ENCODE measurements around the gene PLEKHA4.
"Not testable (repeated sequence)": the region's sequence is repeated elsewhere in the genome, so short reads cannot be mapped to it uniquely, and the experiment has no call there.

Gene PLEKHA4, protein sequence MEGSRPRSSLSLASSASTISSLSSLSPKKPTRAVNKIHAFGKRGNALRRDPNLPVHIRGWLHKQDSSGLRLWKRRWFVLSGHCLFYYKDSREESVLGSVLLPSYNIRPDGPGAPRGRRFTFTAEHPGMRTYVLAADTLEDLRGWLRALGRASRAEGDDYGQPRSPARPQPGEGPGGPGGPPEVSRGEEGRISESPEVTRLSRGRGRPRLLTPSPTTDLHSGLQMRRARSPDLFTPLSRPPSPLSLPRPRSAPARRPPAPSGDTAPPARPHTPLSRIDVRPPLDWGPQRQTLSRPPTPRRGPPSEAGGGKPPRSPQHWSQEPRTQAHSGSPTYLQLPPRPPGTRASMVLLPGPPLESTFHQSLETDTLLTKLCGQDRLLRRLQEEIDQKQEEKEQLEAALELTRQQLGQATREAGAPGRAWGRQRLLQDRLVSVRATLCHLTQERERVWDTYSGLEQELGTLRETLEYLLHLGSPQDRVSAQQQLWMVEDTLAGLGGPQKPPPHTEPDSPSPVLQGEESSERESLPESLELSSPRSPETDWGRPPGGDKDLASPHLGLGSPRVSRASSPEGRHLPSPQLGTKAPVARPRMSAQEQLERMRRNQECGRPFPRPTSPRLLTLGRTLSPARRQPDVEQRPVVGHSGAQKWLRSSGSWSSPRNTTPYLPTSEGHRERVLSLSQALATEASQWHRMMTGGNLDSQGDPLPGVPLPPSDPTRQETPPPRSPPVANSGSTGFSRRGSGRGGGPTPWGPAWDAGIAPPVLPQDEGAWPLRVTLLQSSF

GRCh38 chr19:48868114-48868886 lies at the start of gene PLEKHA4:
Gene PLEKHA4, minus strand, starts transcription at chr19:48868617. Its CDS starts 997 bp downstream, at chr19:48867620.
- no peak for DNase-seq (ENCODE audit: low read depth in 2 of 2)

- DNase-seq (ENCODE audit: low read depth in 2 of 2), result no peak
Observed at GRCh38 chr19:48918071-48918470, 49.7 kb upstream of the PLEKHA4 start.

GRCh38 chr19:48915757-48916156 lies 47.3 kb upstream of the PLEKHA4 start:
- DNase-seq (ENCODE audit: low read depth in 2 of 2), result no peak

DNA sequence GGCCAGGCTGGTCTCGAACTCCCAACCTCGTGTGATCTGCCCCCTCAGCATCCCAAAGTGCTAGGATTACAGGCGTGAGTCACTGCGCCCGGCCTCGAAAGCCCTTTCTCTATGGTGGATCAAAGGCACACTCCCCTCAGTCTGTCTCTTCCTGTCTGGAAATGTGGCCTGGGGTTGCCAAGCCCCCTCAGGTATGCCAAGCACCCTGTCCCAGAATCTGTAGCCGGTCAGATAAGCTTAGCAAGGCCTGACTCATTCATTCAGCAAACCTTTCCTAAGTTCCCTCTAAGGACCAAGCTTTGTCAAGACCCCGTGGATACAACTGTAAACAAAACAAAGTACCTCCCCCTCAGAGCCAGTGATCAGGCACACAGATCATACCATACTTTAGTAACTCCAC lies 45.8 kb upstream of the PLEKHA4 start:
- DNase-seq (ENCODE audit: low read depth in 2 of 2), result no peak

DNA sequence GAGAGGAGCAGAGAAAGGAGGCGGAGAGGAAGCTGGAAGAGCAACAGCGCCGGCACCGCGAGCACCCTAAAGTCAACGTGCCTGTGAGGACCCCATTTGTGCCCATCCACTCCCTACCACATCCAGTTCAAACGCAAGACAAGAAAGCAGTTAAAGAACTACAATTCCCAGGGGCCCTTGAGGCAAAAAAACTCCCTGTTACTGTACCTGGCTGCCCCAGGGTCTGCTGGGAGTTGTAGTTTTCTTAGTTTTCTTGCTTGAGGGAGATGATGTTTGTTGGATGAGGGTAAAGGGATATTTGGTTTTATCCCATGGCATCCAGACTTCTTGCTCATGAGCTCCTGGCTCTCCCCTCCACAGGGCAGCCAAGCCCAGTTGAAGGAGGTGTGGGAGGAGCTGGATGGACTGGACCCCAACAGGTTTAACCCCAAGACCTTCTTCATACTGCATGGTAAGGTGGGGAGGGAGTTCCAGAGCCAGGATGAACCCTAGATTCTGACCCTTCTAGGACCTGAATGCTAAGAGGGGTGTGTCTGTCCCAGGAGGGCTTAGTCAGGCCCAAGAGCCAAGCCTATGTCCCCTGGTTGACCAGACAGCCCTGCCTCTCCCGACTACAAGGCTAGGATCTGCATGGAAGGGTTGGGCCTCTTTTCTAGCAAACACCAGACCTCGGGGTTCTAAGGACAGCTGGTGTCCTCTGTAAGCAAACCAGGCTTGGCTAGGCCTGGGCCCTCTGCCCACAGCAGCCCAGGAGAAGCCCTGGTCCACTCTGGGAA lies 44.9 kb upstream of the PLEKHA4 start:
- no peak for DNase-seq (ENCODE audit: low read depth in 2 of 2)

DNA sequence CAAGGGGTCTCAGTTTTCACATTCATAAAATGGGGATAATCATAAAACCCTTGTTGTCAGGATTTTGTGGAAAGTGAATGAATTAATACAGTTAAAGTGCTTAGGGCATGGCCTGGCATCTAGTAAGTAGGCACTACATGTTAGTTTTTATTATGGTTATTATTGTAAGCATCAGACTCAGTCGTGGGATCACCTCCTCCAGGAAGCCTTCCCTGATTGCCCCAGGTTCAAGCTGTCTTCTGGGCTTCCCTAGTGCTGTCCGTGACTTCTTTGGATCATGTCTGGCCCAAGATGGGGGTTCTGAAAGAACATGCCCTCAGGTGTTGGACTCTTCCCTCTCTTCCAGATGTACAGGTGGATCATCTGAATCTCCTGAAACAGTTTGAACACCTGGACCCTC lies 42.4 kb upstream of the PLEKHA4 start:
- no peak for DNase-seq (ENCODE audit: low read depth in 2 of 2)

DNA sequence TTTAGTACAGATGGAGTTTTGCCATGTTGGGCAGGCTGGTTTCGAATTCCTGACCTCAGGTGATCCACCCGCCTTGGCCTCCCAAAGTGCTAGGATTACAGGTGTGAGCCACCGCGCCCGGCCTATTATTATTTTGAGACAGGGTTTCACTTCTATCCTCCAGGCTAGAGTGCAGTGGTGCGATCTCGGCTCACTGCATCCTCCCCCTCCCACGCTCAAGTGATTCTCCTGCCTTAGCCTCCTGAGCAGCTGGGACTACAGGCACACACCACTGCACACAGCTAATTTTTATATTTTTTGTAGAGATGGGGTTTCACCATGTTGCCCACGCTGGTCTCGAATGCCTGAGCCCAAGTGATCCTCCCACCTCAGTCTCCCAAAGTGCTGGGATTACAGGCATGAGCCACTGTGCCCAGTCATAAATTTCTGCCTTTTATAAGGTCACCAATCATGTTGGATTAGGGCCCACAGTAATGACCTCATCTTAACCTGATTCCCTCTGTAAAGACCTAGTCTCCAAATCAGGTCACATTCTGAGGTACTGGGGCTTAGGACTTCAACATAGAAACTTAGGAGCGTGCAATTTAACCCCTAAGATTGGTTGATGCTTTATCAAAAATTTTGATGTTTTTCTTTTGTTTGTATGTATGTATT lies 41.1 kb upstream of the PLEKHA4 start:
- DNase-seq (ENCODE audit: low read depth in 2 of 2), result not testable (repeated sequence)

DNA sequence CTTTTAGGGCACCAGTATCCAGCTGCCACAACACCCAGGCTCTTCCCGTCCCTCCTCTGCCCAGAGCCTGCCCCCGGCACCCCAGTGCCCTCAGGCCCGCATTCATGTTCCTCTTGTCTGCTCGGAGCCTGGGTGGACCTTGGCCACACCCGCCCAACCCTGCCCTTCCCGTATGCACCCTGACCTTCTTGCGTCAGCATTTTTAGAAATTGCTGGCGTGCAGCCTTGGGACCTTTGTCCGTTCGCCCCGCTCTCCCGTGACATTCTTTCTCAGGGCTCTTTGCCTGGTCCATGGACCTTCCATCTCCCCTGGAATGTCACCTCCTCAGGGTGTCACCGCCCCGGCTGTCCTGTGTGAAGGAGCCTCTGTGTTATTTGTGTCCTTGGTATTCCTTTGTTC lies 39.3 kb upstream of the PLEKHA4 start:
- no peak for DNase-seq (ENCODE audit: low read depth in 2 of 2)

- no peak for DNase-seq (ENCODE audit: low read depth in 2 of 2)
Observed at GRCh38 chr19:48906324-48906723, 37.9 kb upstream of the PLEKHA4 start.

DNA sequence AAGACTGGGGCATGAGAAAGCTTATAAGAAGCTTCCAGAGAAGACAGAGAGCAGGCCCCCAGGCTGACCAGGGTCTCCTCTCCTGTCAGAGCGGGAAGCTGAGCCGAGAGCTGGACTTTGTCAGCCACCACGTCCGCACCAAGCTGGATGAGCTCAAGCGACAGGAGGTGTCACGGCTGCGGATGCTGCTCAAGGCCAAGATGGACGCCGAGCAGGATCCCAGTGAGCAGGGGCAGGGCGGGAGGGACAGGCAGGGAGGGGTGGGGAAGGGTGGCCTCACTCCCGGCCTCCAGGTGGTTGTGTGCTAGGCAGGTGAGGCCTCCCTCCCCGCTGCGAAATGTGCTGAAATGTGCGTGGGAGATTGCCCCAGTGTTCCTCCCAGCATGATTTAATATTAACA lies 37.2 kb upstream of the PLEKHA4 start:
- DNase-seq (ENCODE audit: low read depth in 2 of 2), result no peak

DNA sequence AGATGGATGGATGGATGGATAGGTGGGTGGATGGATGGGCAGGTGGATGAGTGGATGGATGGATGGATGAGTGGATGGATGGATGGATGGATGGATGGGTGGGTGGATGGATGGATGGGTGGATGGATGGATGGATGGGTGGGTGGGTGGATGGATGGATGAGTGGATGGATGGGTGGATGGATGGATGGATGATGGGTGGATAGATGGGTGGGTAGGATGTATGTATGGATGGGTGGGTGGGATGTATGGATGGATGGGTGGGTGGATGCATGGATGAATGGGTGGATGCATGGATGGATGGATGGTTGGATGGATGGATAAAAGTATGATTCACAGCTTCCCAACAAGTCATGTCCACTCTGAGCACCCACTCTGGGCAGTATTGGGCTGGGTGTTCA lies 35.4 kb upstream of the PLEKHA4 start:
- DNase-seq (ENCODE audit: low read depth in 2 of 2), result not testable (repeated sequence)

DNA sequence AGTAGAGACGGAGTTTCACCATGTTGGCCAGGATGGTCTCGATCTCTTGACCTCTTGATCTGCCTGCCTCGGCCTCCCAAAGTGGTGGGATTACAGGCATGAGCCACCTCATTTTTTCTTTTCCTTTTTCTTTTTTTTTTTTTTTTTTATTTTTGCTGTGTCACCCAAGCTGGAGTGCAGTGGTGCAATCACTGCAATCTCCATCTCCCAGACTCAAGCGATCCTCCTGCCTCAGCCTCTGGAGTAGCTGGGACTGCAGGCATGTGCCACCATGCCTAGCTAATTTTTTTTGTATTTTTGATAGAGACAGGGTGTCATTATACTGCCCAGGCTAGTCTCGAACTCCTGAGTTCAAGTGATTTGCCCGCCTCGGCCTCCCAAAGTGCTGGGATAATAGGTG lies 33.9 kb upstream of the PLEKHA4 start:
- not testable (repeated sequence) for DNase-seq (ENCODE audit: low read depth in 2 of 2)

DNA sequence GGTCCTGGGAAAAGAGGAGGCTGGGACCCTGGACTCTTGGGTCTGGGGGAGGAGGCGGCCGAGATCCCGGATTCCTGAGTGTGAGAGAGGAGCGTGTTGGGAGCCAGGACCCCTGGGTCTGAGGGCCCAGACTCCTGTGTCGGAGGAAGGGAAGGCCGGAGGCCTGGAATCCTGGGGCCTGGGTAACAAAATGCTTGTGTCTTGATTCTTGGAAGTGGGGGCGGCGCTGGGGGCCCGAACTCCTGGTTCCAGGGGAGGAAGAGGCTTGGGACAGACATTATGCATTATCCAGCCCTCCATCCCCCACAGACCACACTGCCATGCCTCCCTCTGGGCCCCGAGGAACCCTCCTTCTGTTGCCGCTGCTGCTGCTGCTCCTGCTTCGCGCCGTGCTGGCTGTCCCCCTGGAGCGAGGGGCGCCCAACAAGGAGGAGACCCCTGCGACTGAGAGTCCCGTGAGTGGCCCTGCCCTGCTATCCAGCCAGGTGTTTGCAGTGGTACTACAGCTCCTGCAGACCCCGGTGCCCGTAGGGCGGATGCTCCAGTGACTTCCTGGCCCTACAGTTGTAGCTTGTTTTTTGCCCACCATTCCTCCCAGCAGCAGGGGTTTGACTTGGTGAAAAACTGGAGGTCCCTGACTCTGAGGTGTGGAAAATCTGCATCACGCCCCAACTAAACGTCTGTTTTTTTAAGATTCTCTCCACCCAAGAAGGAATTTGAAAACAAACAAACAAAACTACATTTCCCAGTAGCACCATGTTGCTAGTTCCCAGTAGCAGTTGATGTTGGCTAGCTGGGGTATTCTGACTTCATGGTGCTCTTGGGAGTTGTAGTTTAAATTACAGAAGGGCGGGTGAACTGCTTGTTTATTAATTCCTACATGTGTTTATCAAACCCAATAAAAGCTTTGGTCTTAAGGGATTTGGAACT lies 32.3 kb upstream of the PLEKHA4 start:
- no peak for DNase-seq (ENCODE audit: low read depth in 2 of 2)

DNA sequence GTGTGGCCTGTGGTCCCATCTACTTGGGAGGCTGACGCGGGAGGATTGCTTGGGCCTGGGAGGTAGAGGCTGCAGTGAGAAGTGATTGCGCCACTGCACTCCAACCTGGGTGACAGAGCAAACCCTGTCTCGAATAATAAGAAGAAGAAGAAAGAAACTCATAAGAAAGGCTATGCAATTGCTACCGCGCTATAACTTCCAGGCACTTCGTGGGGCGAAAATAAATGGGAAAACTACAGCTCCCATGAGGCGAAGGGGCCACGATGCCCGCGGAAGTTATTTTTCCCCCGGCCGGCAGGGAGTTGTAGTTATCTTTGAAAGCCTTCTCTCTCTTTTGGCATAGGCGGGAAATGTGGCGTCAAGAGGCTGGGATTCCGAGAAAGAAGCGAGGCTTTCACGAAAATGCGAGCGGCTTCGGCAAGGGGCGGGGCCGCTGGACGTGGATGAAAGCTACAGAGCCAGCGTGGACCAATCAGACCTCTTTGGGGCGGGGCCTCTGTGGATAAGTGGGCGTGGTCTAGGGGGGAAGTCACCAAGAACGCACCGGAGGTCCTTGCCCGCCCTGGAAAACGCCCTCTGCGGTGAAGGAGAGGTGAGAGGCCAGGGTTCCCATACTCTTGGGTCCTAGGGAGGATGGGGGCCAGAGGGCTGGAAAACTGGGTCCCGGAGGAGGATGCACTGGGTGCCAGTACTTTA lies 31.5 kb upstream of the PLEKHA4 start, which contains the start of gene NUCB1:
Gene NUCB1 (plus strand): TSS at position 532 of the 696 bp plus-strand sequence. CDS start 485 bp downstream, outside the sequence.
- DNase-seq (ENCODE audit: low read depth in 2 of 2), result peak; percentile 93 to 98

DNA sequence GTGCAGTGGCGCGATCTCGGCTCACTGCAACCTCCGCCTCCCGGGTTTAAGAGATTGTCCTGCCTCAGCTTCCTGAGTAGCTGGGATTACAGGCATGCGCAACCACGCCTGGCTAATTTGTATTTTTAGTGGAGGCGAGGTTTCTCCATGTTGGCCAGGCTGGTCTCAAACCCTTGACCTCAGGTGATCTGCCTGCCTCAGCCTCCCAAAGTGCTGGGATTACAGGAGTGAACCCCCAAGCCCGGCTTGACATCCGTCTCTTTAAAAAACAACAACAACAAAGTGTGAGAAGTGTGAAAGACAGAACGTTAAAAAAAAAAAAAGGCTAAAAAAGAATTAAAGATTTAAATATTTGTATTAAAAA lies 31.0 kb upstream of the PLEKHA4 start:
- not testable (repeated sequence) for DNase-seq (ENCODE audit: low read depth in 2 of 2)

GRCh38 chr19:48897181-48897580 lies 28.8 kb upstream of the PLEKHA4 start:
- DNase-seq (ENCODE audit: low read depth in 2 of 2), result no peak

GRCh38 chr19:48896191-48896720 lies 27.8 kb upstream of the PLEKHA4 start:
- DNase-seq (ENCODE audit: low read depth in 2 of 2), result no peak

- DNase-seq (ENCODE audit: low read depth in 2 of 2), result no peak
Observed at GRCh38 chr19:48895226-48895625, 26.8 kb upstream of the PLEKHA4 start.

DNA sequence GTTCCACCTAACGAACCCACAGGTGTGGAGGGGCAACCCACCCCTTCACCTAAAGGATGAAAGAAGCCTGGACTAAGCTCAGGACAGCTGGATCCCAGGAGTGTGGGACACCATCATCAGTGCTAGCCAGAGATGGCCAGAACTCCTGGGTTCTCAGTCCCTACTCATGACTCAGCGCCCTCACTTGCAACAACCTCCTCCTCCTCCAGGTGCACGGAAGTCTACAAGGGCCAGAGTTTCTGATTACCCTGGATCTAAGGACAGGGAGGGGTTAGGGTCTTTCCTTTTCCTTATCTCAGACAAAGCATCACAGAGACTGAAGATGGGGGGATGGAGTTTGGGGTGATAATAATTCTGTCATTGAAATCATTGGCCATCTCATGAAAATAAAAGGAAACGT lies 22.1 kb upstream of the PLEKHA4 start:
- no peak for DNase-seq (ENCODE audit: low read depth in 2 of 2)

Data from stimulated activated CD8-positive, alpha-beta memory T cell treated with anti-CD3 and anti-CD28 coated beads, Interleukin-7, amount 100 ng/mL, for 1 hour (primary cell).